Dedifferentiated amniotic fluid mesenchymal stem cell (primary cell): ENCODE data around the gene ZFP57.

Experiments used
- DNase-seq: peaks from one replicate; pipeline ENCODE4 v3.0.0-alpha.2; 2016; ENCODE audit errors: extremely low spot score

Gene ZFP57

GRCh38 chr6:29655658-29656057 is 25.3 kb downstream of the ZFP57 start:
- DNase-seq: no peak

- peak; percentile 69 for DNase-seq
These were observed 27.4 kb downstream of the ZFP57 start for GRCh38 chr6:29653452-29654038.

GRCh38 chr6:29652198-29652584 is 28.8 kb downstream of the ZFP57 start:
- no peak for DNase-seq

GRCh38 chr6:29651413-29652197 is 29.3 kb downstream of the ZFP57 start:
- peak; percentile 20 for DNase-seq

- DNase-seq: peak; percentile 97
These were observed 31.0 kb downstream of the ZFP57 start for GRCh38 chr6:29649701-29650673.

GRCh38 chr6:29647927-29648642 is 32.9 kb downstream of the ZFP57 start:
- peak; percentile 36 for DNase-seq

GRCh38 chr6:29641430-29642148 is 39.4 kb downstream of the ZFP57 start:
- no peak for DNase-seq

- DNase-seq: no peak
These were observed 43.7 kb downstream of the ZFP57 start for GRCh38 chr6:29637247-29637646.

- no peak for DNase-seq
These were observed 47.4 kb downstream of the ZFP57 start for GRCh38 chr6:29633534-29633905.

- DNase-seq: peak; percentile 81
These were observed 48.0 kb downstream of the ZFP57 start, which contains the start of gene GABBR1 for GRCh38 chr6:29632789-29633533. Gene GABBR1, minus strand, starts transcription at chr6:29633183. Its CDS starts 798 bp downstream, at chr6:29632385.

GRCh38 chr6:29631860-29632731 is 48.9 kb downstream of the ZFP57 start:
- no peak for DNase-seq

GRCh38 chr6:29631209-29631810 is 49.6 kb downstream of the ZFP57 start:
- DNase-seq: no peak

GRCh38 chr6:29630315-29630714 is 50.6 kb downstream of the ZFP57 start:
- DNase-seq: no peak

- no peak for DNase-seq
These were observed 51.4 kb downstream of the ZFP57 start for GRCh38 chr6:29629571-29629970.

GRCh38 chr6:29628419-29629281 is 52.3 kb downstream of the ZFP57 start:
- DNase-seq: peak; percentile 57

GRCh38 chr6:29627755-29628418 is 53.1 kb downstream of the ZFP57 start:
- DNase-seq: peak; percentile 33
